Heart right ventricle (tissue), 16 donors: ENCODE measurements around the gene AURKAIP1. TPM values are rescaled to one million over a fixed set of nuclear protein-coding genes. Genes with fewer than 3 reads are reported as not detected.
A peak's percentile ranks its signal among the peaks of the same experiment; 100 is the strongest.

ENCODE experiments used
- ATAC-seq, 8 donors: fragments of 200-7000 bp; cut with Tn5 transposase; one replicate each; pipeline ENCODE4 v1.9.1; 2020; ENCODE audit warnings: mild to moderate bottlenecking in 8 of 8, moderate library complexity in 8 of 8, moderate number of reproducible peaks in 1 of 8
- DNase-seq, 2 donors: peaks; one replicate each; pipeline ENCODE4 v3.0.0-alpha.2; 2020
- H3K27ac ChIP-seq, 10 donors: fragments of 200-600 bp; sonication (generic) in 2 of 10; one replicate each; pipeline versions ENCODE4 v1.5.0 to v1.8.0; 2020 to 2022; ENCODE audit warnings: mild to moderate bottlenecking in 3 of 10
- H3K27me3 ChIP-seq, 7 donors: fragments of 200-600 bp; one replicate each; pipeline ENCODE4 v1.8.0; 2021 to 2022; ENCODE audit warnings: mild to moderate bottlenecking in 2 of 7
- H3K36me3 ChIP-seq, 9 donors: fragments of 200-600 bp; sonication (generic) in 1 of 9; one replicate each; pipeline versions ENCODE4 v1.5.0 to v1.8.0; 2020 to 2022; ENCODE audit warnings: mild to moderate bottlenecking in 2 of 9
- H3K4me1 ChIP-seq, 9 donors: fragments of 200-600 bp; sonication (generic) in 1 of 9; one replicate each; pipeline versions ENCODE4 v1.5.0 to v1.8.0; 2020 to 2022; ENCODE audit warnings: mild to moderate bottlenecking in 4 of 9
- H3K4me3 ChIP-seq, 10 donors: fragments of 200-600 bp; sonication (generic) in 2 of 10; one replicate each; pipeline versions ENCODE4 v1.5.0 to v1.8.0; 2020 to 2022; ENCODE audit warnings: mild to moderate bottlenecking in 7 of 10, moderate library complexity in 2 of 10
- H3K9me3 ChIP-seq, 11 donors: fragments of 200-600 bp in 10 of 11; sonication (generic) in 2 of 11; one replicate each; pipeline versions ENCODE4 v1.5.0 to v1.8.0; 2013 to 2022; ENCODE audit warnings: mild to moderate bottlenecking in 2 of 11, control low read depth in 1 of 11, moderate library complexity in 1 of 11
- WGBS, 2 donors: extraction: QIAGEN DNeasy Blood & Tissue Kit; methylation state at CpG; one replicate each; pipeline ENCODE4 v1.1.7; 2013; ENCODE audit warnings: inconsistent platforms in 1 of 2; 5-methylcytosine and 5-hydroxymethylcytosine counted together
- intact Hi-C, 10 donors: fragments of 100-400 bp; cut with DNase I; formaldehyde crosslinking; loops; one replicate each; pipeline versions ENCODE4 v1.11.1 to v1.14.2; 2022
- polyA plus RNA-seq, 2 donors: library from polyadenylated mRNA; stranded (reverse); fragments of 200-250 nt; gene quantifications; one replicate each; pipeline ENCODE4 v1.2.3, GENCODE V29; 2013
- total RNA-seq, 10 donors: library from RNA; stranded (reverse); fragmentation: NEBNext Ultra II Directional in 3 of 10; extraction: Animal tissue kit (Norgen Biotek cat#: 25700) in 3 of 10; gene quantifications; one replicate each; pipeline versions ENCODE4 v1.2.1 to v1.2.4, GENCODE V29; 2021 to 2023
- TF ChIP-seq, protein P1 (sequence below), 9 donors: fragments of 200-600 bp; sonication (generic) in 2 of 9; IDR thresholded peaks; one replicate each; pipeline versions ENCODE4 v1.5.0 to v1.8.0; 2021 to 2022; ENCODE audit warnings: antibody characterized with exemption in 9 of 9, mild to moderate bottlenecking in 5 of 9, moderate library complexity in 1 of 9
- donor health status: Arrhythmogenic right ventricular cardiomyopathy.
- donor health status: ischemic (EF 13 %, LVEDD 7.1; RV severe dilation, severe dysfunction).
- donor health status: healthy with polysubstance abuse.
- donor health status: DM: no; HTN: yes; CAD: no.
- donor health status: DM: no; HTN: no; CAD: no.
- donor health status: ischemic (EF 25% LVEDD 6.9; RV normal size, moderate dysfunction).
- donor health status: ischemic (EF 25% LVEDD 5.7; RV mildly dilated, moderate dysfunction).
- donor health status: healthy.
- donor health status: DM: yes; HTN: yes; CAD: no.
- donor health status: Ischemic cardiomyopathy.
- donor health status: ischemic (EF 35%, LVEDD 5.7; RV mildly dilated, moderate dysfunction).
- donor health status: nonischemic (EF 11% LVEDD 7.7; RV severe dilation, severe dysfunction).
- donor health status: DM: yes; HTN: yes; CAD: no.
- donor health status: PGD.
- donor health status: ischemic (EF 29% LVEDD 5.4; RV normal size, mild dysfunction).
- donor health status: nonischemic (EF 23%, LVEDD 6.1; RV moderate dilation, normal function).

Gene AURKAIP1
- total and polyA plus RNA-seq, 12 donors = 176 to 528 (median 196) TPM

DNA sequence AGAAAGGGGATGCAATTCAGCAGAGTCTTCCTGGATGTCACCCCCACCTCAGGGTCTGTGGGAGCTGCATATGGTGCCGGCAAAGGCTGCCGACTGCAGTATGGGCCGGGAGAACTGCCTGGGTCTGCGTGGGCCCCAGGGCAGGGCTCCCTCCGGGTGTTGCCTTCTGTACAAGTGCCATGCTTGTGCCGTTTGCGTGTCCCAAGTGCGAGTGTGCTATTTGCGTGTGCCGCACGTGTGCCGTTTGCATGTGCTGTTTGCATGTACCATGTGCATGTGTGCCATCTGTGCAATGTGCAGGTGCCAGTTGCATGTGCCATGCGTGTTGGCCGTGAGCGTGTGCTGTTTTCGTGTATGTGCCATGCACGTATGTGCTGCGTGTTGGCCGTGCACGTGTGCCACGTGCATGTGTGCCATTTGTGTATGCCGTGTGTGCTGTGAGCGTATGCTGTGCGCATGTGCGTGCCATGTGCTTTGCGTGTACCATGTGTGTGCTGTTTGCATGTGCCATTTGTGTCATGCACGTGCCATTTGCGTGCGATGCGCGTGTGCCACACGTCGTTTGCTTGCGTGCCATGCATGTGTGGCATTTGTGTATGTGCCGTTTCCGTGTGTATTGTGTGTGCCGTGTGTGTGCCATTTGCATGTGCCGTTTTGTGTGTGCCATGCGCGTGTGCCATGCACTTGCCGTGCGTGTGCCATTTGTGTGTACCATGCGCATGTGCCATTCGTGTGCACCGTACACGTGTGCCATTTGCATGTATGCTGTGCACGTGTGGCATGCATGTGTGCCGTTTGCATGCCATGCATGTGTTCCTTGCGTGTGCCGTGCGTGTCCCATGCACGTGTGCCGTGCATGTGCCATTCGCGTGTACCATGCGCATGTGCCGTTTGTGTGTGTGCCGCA is 45.5 kb downstream of the AURKAIP1 start:
- Histone ChIP-seq H3K9me3 (no peaks in the 10 kb centered on the region), H3K27ac (no peak overlapping the region), H3K27me3 (no peaks in the 10 kb centered on the region), H3K4me1 (peaks cover 19 to 61% (median 36%) of the 10 kb centered on the region in 9 donors), H3K36me3 (peaks cover 0 to 35% (median 16%) of the 10 kb centered on the region in 9 donors), H3K4me3 (no peak overlapping the region)
- no peak for ATAC-seq
- intact Hi-C loops = no loop called here
- DNase-seq = no peak
- WGBS, 2 donors = 89 to 91% methylated on average over 58 of the region's 58 CpGs
- TF ChIP-seq, protein P1, sequence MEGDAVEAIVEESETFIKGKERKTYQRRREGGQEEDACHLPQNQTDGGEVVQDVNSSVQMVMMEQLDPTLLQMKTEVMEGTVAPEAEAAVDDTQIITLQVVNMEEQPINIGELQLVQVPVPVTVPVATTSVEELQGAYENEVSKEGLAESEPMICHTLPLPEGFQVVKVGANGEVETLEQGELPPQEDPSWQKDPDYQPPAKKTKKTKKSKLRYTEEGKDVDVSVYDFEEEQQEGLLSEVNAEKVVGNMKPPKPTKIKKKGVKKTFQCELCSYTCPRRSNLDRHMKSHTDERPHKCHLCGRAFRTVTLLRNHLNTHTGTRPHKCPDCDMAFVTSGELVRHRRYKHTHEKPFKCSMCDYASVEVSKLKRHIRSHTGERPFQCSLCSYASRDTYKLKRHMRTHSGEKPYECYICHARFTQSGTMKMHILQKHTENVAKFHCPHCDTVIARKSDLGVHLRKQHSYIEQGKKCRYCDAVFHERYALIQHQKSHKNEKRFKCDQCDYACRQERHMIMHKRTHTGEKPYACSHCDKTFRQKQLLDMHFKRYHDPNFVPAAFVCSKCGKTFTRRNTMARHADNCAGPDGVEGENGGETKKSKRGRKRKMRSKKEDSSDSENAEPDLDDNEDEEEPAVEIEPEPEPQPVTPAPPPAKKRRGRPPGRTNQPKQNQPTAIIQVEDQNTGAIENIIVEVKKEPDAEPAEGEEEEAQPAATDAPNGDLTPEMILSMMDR (IDR thresholded peaks at IDR 0.05) = no peak

DNA sequence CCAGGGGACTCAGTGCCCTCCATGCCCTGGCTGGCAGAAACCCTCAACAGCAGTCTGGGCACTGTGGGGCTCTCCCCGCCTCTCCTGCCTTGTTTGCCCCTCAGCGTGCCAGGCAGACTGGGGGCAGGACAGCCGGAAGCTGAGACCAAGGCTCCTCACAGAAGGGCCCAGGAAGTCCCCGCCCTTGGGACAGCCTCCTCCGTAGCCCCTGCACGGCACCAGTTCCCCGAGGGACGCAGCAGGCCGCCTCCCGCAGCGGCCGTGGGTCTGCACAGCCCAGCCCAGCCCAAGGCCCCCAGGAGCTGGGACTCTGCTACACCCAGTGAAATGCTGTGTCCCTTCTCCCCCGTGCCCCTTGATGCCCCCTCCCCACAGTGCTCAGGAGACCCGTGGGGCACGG is 46.8 kb downstream of the AURKAIP1 start:
- intact Hi-C loops = no loop called here
- ATAC-seq (no peak), DNase-seq (no peak)
- 76 to 80% methylated on average over 14 to 15 of the region's 15 CpGs for WGBS, 2 donors
- no peaks in the 10 kb centered on the region for H3K9me3 ChIP-seq
- TF ChIP-seq, protein P1 (IDR thresholded peaks at IDR 0.05) = no peak
- H3K27me3 ChIP-seq = no peaks in the 10 kb centered on the region
- no peak overlapping the region for H3K27ac ChIP-seq
- no peak overlapping the region for H3K4me3 ChIP-seq
- H3K36me3 ChIP-seq = peaks cover 0 to 32% (median 16%) of the 10 kb centered on the region in 9 donors
- H3K4me1 ChIP-seq = peaks cover 19 to 65% (median 39%) of the 10 kb centered on the region in 9 donors

DNA sequence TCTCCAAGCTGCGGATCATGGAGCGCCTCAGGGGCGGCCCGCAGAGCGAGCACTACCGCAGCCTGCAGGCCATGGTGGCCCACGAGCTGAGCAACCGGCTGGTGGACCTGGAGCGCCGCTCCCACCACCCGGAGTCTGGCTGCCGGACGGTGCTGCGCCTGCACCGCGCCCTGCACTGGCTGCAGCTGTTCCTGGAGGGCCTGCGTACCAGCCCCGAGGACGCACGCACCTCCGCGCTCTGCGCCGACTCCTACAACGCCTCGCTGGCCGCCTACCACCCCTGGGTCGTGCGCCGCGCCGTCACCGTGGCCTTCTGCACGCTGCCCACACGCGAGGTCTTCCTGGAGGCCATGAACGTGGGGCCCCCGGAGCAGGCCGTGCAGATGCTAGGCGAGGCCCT is 47.7 kb downstream of the AURKAIP1 start:
- H3K4me1 ChIP-seq = peaks cover 19 to 73% (median 46%) of the 10 kb centered on the region in 9 donors
- intact Hi-C loops = no loop called here
- H3K9me3 ChIP-seq = no peaks in the 10 kb centered on the region
- no peaks in the 10 kb centered on the region for H3K27me3 ChIP-seq
- DNase-seq = no peak
- H3K36me3 ChIP-seq = peaks cover 0 to 32% (median 16%) of the 10 kb centered on the region in 9 donors
- no peak overlapping the region for H3K27ac ChIP-seq
- TF ChIP-seq, protein P1 (IDR thresholded peaks at IDR 0.05) = no peak
- no peak for ATAC-seq
- 92 to 93% methylated on average over 40 of the region's 40 CpGs for WGBS, 2 donors
- H3K4me3 ChIP-seq = no peak overlapping the region

DNA sequence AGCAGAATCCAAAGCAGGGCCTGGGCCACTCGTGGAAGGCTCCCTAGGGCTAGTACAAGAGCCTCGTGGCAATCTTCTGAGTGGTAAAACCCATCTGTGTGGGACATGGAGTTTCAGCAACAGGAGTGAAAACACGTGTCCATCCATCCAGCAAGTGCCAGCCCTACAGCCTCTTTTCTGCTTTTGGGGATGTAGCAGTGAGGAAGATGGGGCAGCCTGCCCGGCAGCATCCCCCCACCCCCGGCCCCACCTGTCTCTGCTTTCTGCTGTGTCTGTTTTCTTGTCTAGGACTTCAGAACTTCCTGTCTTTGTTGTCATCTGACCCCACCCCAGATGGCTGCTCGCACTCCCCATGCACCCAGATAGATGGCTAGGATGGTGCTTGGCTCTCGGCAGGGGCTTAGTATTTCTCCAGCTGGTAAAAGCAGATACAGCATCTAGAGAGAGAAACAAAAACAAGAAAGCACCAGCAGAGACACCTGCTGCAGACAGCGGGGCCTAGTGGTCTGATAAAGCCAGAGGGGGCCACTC is 48.9 kb downstream of the AURKAIP1 start:
- H3K4me1 ChIP-seq = peaks cover 19 to 79% (median 54%) of the 10 kb centered on the region in 9 donors
- peak overlapping the region in 9 of 10 donors; percentile 80 to 100 (median 99) for H3K4me3 ChIP-seq
- H3K9me3 ChIP-seq = no peaks in the 10 kb centered on the region
- peak overlapping the region; percentile 90 to 99 (median 94) for H3K27ac ChIP-seq
- TF ChIP-seq, protein P1 (IDR thresholded peaks at IDR 0.05) = no peak
- intact Hi-C loops = no loop called here
- no peak for ATAC-seq
- H3K36me3 ChIP-seq = peaks cover 0 to 37% (median 16%) of the 10 kb centered on the region in 9 donors
- DNase-seq = no peak
- WGBS, 2 donors = 42 to 43% methylated on average over 8 of the region's 8 CpGs
- no peaks in the 10 kb centered on the region for H3K27me3 ChIP-seq
